Keratinocyte (primary cell): ENCODE results near the gene THRB. TPM values are rescaled to one million over a fixed set of nuclear protein-coding genes. Genes with fewer than 3 reads are reported as not detected.
A peak's percentile ranks its signal among the peaks of the same experiment; 100 is the strongest.

Experiments used
- DNase-seq: peaks from one replicate; pipeline ENCODE4 v3.0.0-alpha.2; 2011; ENCODE audit warnings: low read depth, missing footprints, low spot score
- FAIRE-seq: peaks from 2 replicates; lab custom pipeline; 2011; peaks lifted over from hg19 to GRCh38; lab: Jason Lieb, UNC
- H2AFZ ChIP-seq: 2 replicates; pipeline ENCODE4 v1.6.0; 2012; ENCODE audit warnings: low read length, control low read depth, inconsistent platforms; ENCODE audit not compliant: control insufficient read depth
- H3K27ac ChIP-seq: 2 replicates; pipeline ENCODE4 v1.5.1; 2011; ENCODE audit warnings: low read length; ENCODE audit not compliant: control insufficient read depth, insufficient read depth
- H3K27me3 ChIP-seq: 3 replicates; pipeline ENCODE4 v1.6.0; 2011; ENCODE audit warnings: low read length; ENCODE audit not compliant: control insufficient read depth, insufficient read depth; ENCODE audit errors: extremely low read depth
- H3K36me3 ChIP-seq, 2 experiments: 2 replicates in 1 of 2; 3 replicates in 1 of 2; pipeline ENCODE4 v1.5.1; 2011; ENCODE audit warnings: low read length in 2 of 2, mild to moderate bottlenecking in 1 of 2; ENCODE audit not compliant: control insufficient read depth in 2 of 2, insufficient read depth in 2 of 2; ENCODE audit errors: extremely low read depth in 1 of 2
- H3K4me1 ChIP-seq: 3 replicates; pipeline ENCODE4 v1.5.1; 2011; ENCODE audit warnings: low read length; ENCODE audit not compliant: control insufficient read depth, insufficient read depth; ENCODE audit errors: extremely low read depth
- H3K4me2 ChIP-seq: 3 replicates; pipeline ENCODE4 v1.6.0; 2011; ENCODE audit warnings: low read depth, low read length; ENCODE audit not compliant: control insufficient read depth, insufficient read depth; ENCODE audit errors: extremely low read depth
- H3K4me3 ChIP-seq, 3 experiments: fragments of 200-600 bp in 1 of 3; sonication (generic) in 1 of 3; 2 replicates in 2 of 3; 3 replicates in 1 of 3; pipeline ENCODE4 v1.5.1; 2011 to 2016; ENCODE audit warnings: low read length in 3 of 3, mild to moderate bottlenecking in 3 of 3, control low read depth in 2 of 3, inconsistent platforms in 1 of 3, low read depth in 1 of 3, mixed read lengths in 1 of 3, mixed run types in 1 of 3, moderate library complexity in 1 of 3; ENCODE audit not compliant: control insufficient read depth in 2 of 3, insufficient read depth in 2 of 3; ENCODE audit errors: extremely low read depth in 1 of 3
- H3K79me2 ChIP-seq: 2 replicates; pipeline ENCODE4 v1.6.0; 2012; ENCODE audit warnings: low read length; ENCODE audit not compliant: control insufficient read depth, insufficient read depth
- H3K9ac ChIP-seq: 3 replicates; pipeline ENCODE4 v1.6.0; 2011; ENCODE audit warnings: low read length; ENCODE audit not compliant: control insufficient read depth, insufficient read depth; ENCODE audit errors: extremely low read depth
- H3K9me1 ChIP-seq: 3 replicates; pipeline ENCODE4 v1.6.0; 2011; ENCODE audit warnings: low read length; ENCODE audit not compliant: control insufficient read depth, insufficient read depth; ENCODE audit errors: extremely low read depth
- H3K9me3 ChIP-seq: 2 replicates; pipeline ENCODE4 v1.5.1; 2012; ENCODE audit warnings: low read depth, low read length; ENCODE audit not compliant: control insufficient read depth
- H4K20me1 ChIP-seq: 3 replicates; pipeline ENCODE4 v1.6.0; 2011; ENCODE audit warnings: low read length; ENCODE audit not compliant: control insufficient read depth, insufficient read depth; ENCODE audit errors: extremely low read depth
- EZH2 ChIP-seq: IDR thresholded peaks from one replicate; pipeline ENCODE4 v1.6.1; 2012; ENCODE audit warnings: inconsistent platforms, mild to moderate bottlenecking, low read length, moderate library complexity
- dilution Hi-C: fragments of 300-500 bp; cut with MboI; formaldehyde crosslinking; loops from one replicate; pipeline ENCODE4 v1.7.0; 2020; ENCODE audit warnings: low sequenced_read_pairs; ENCODE audit not compliant: extremely low pct_ligation_motif_present
- polyA plus RNA-seq, 5 experiments: library from polyadenylated mRNA; depleted of rRNA in 3 of 5; stranded (reverse) in 3 of 5; stranded (forward) in 1 of 5; unstranded in 1 of 5; fragments of >200 nt; gene quantifications; 1 replicate in 1 of 5; 2 replicates in 3 of 5; 3 replicates in 1 of 5; pipeline versions ENCODE4 v1.2.1 to v1.2.3, GENCODE V29; 2011 to 2012; ENCODE audit warnings: missing spikeins in 2 of 5, low read depth in 1 of 5, low replicate concordance in 1 of 5
- TF ChIP-seq, protein P1 (sequence below), 3 experiments: IDR thresholded peaks in 1 of 3; conservative IDR thresholded peaks in 1 of 3; optimal IDR thresholded peaks in 1 of 3; 2 replicates in 2 of 3; 3 replicates in 1 of 3; pipeline versions ENCODE3 to v1.5.1; 2011; ENCODE audit warnings: low read length in 3 of 3, mild to moderate bottlenecking in 3 of 3, moderate library complexity in 2 of 3, control low read depth in 1 of 3, inconsistent platforms in 1 of 3; ENCODE audit not compliant: insufficient read depth in 2 of 3; ENCODE audit errors: extremely low read depth in 1 of 3

THRB gene
- polyA plus RNA-seq, 1 donor (not counting 4 experiments of a cell fraction or from before 2014, with no cell fraction given), result 2.6 TPM

DNA sequence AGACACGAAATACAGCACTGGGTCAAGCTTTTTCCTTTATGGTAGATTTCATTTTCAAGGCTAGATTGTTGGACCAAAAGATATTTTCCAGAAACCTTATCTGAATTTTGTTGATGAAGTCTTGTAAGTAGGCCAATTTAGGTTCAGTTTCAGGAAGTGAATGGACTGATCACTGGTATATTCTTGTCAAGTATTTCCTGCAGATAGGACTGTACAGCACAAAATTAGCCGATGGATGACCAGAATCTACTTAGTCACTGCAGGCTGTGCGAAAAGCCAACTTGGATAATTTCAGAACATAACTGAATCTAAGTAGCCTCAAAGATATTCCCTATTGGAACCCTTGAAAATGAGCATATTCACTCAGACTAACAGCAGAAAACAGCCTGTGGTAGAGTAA lies 343.1 kb downstream of the THRB start:
- no peak overlapping the region for H3K27ac ChIP-seq
- H3K9ac ChIP-seq, result no peak overlapping the region
- dilution Hi-C loops, result no loop called here
- H3K79me2 ChIP-seq, result no peaks in the 10 kb centered on the region
- TF ChIP-seq EZH2, result no peak
- TF ChIP-seq, protein P1, sequence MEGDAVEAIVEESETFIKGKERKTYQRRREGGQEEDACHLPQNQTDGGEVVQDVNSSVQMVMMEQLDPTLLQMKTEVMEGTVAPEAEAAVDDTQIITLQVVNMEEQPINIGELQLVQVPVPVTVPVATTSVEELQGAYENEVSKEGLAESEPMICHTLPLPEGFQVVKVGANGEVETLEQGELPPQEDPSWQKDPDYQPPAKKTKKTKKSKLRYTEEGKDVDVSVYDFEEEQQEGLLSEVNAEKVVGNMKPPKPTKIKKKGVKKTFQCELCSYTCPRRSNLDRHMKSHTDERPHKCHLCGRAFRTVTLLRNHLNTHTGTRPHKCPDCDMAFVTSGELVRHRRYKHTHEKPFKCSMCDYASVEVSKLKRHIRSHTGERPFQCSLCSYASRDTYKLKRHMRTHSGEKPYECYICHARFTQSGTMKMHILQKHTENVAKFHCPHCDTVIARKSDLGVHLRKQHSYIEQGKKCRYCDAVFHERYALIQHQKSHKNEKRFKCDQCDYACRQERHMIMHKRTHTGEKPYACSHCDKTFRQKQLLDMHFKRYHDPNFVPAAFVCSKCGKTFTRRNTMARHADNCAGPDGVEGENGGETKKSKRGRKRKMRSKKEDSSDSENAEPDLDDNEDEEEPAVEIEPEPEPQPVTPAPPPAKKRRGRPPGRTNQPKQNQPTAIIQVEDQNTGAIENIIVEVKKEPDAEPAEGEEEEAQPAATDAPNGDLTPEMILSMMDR (optimal IDR thresholded peaks at IDR 0.05 in 1 of 3, IDR thresholded peaks at IDR 0.05 in 1 of 3, conservative IDR thresholded peaks at IDR 0.05 in 1 of 3; ENCODE audit: extremely low read depth in 1 of 3, insufficient read depth in 2 of 3, low read length in 3 of 3), result no peak
- no peak overlapping the region for H3K4me2 ChIP-seq
- H3K4me3 ChIP-seq, result no peak overlapping the region
- no peaks in the 10 kb centered on the region for H3K36me3 ChIP-seq
- H3K4me1 ChIP-seq, result peaks cover 12% of the 10 kb centered on the region
- H3K27me3 ChIP-seq, result no peaks in the 10 kb centered on the region
- no peak for FAIRE-seq
- H3K9me3 ChIP-seq, result no peaks in the 10 kb centered on the region
- no peaks in the 10 kb centered on the region for H4K20me1 ChIP-seq
- no peaks in the 10 kb centered on the region for H3K9me1 ChIP-seq
- no peak for DNase-seq
- H2AFZ ChIP-seq, result no peak overlapping the region

DNA sequence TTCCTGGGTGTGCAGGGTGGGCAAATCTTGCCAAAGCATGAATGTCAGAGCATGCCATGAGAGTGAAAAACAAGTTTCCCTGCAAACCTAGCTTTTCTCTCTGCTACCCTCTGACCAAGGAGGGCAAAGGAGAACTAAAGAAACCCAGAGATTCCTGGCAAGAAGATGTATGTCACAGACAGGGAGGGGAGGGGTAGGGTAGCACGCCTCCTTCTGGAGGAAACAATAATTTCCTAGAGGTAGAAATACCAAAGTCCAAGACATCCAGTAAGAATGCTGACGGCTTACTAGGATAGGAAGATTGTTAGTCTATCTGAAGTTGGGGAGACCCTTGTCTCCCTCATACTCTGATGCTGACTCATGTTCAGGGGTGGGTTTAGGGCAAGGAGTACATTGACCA lies 345.6 kb downstream of the THRB start:
- FAIRE-seq (no peak), DNase-seq (no peak)
- no peak overlapping the region for H3K4me2 ChIP-seq
- no peaks in the 10 kb centered on the region for H3K79me2 ChIP-seq
- TF ChIP-seq, protein P1 (optimal IDR thresholded peaks at IDR 0.05 in 1 of 3, IDR thresholded peaks at IDR 0.05 in 1 of 3, conservative IDR thresholded peaks at IDR 0.05 in 1 of 3; ENCODE audit: extremely low read depth in 1 of 3, insufficient read depth in 2 of 3, low read length in 3 of 3), result peak; percentile 29 to 43 (median 34)
- TF ChIP-seq EZH2, result no peak
- no peaks in the 10 kb centered on the region for H3K36me3 ChIP-seq
- H3K4me1 ChIP-seq, result peaks cover 14% of the 10 kb centered on the region
- no peaks in the 10 kb centered on the region for H3K27me3 ChIP-seq
- H4K20me1 ChIP-seq, result no peaks in the 10 kb centered on the region
- no peak overlapping the region for H2AFZ ChIP-seq
- H3K9me1 ChIP-seq, result no peaks in the 10 kb centered on the region
- no peak overlapping the region for H3K27ac ChIP-seq
- dilution Hi-C loops, result no loop called here
- no peak overlapping the region for H3K4me3 ChIP-seq
- no peaks in the 10 kb centered on the region for H3K9me3 ChIP-seq
- H3K9ac ChIP-seq, result no peak overlapping the region
